Keratinocyte (primary cell): ENCODE data around the gene CXCR4.
A peak's percentile ranks its signal among the peaks of the same experiment; 100 is the strongest.

ENCODE experiments used
- EZH2 ChIP-seq: IDR thresholded peaks from one replicate; pipeline ENCODE4 v1.6.1; 2012; ENCODE audit warnings: inconsistent platforms, mild to moderate bottlenecking, low read length, moderate library complexity
- TF ChIP-seq, protein P1 (sequence below), 3 experiments: IDR thresholded peaks in 1 of 3; conservative IDR thresholded peaks in 1 of 3; optimal IDR thresholded peaks in 1 of 3; 2 replicates in 2 of 3; 3 replicates in 1 of 3; pipeline versions ENCODE3 to v1.5.1; 2011; ENCODE audit warnings: low read length in 3 of 3, mild to moderate bottlenecking in 3 of 3, moderate library complexity in 2 of 3, control low read depth in 1 of 3, inconsistent platforms in 1 of 3; ENCODE audit not compliant: insufficient read depth in 2 of 3; ENCODE audit errors: extremely low read depth in 1 of 3

- TF ChIP-seq, protein P1, sequence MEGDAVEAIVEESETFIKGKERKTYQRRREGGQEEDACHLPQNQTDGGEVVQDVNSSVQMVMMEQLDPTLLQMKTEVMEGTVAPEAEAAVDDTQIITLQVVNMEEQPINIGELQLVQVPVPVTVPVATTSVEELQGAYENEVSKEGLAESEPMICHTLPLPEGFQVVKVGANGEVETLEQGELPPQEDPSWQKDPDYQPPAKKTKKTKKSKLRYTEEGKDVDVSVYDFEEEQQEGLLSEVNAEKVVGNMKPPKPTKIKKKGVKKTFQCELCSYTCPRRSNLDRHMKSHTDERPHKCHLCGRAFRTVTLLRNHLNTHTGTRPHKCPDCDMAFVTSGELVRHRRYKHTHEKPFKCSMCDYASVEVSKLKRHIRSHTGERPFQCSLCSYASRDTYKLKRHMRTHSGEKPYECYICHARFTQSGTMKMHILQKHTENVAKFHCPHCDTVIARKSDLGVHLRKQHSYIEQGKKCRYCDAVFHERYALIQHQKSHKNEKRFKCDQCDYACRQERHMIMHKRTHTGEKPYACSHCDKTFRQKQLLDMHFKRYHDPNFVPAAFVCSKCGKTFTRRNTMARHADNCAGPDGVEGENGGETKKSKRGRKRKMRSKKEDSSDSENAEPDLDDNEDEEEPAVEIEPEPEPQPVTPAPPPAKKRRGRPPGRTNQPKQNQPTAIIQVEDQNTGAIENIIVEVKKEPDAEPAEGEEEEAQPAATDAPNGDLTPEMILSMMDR (optimal IDR thresholded peaks at IDR 0.05 in 1 of 3, IDR thresholded peaks at IDR 0.05 in 1 of 3, conservative IDR thresholded peaks at IDR 0.05 in 1 of 3; ENCODE audit: extremely low read depth in 1 of 3, insufficient read depth in 2 of 3, low read length in 3 of 3) = no peak
- peak; percentile 83 for TF ChIP-seq EZH2
These were observed 1.1 kb upstream of the CXCR4 start for GRCh38 chr2:136118819-136119716.
